Fibroblast of mammary gland (primary cell): ENCODE measurements around the gene EVC2.

Source experiments
- DNase-seq: peaks from one replicate; pipeline ENCODE4 v3.0.0-alpha.2; 2010; ENCODE audit warnings: low read depth
- H3K4me3 ChIP-seq: 2 replicates; pipeline ENCODE4 v1.5.1; 2011; ENCODE audit warnings: low read depth, mild to moderate bottlenecking, low read length, moderate library complexity; ENCODE audit not compliant: control insufficient read depth
- TF ChIP-seq, protein P1 (sequence below): conservative IDR thresholded peaks from 2 replicates; pipeline ENCODE4 v1.5.1; 2011; ENCODE audit warnings: low read depth, low read length, inconsistent platforms; ENCODE audit not compliant: control insufficient read depth, insufficient read depth

Gene EVC2

DNA sequence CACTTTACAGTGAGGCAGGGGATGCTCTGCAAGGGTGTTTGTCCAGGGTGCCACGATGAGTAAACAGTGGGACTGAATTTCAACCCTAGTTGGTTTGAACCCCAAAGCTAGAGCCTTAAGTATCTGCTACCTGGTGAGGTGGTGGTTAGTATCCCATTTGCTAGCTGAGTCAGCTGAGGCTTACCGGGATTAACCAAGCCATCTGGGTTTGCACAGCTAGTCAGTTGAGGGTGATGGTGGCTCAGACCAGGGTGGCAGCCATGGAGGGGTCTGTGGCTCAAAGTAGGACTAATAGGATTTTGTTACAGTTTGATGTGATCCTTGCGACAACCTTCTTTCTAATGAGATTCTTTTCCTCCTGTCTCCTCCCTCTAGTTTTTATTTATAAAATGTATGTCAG lies 4.6 kb upstream of the EVC2 start:
- DNase-seq: no peak
- TF ChIP-seq, protein P1, sequence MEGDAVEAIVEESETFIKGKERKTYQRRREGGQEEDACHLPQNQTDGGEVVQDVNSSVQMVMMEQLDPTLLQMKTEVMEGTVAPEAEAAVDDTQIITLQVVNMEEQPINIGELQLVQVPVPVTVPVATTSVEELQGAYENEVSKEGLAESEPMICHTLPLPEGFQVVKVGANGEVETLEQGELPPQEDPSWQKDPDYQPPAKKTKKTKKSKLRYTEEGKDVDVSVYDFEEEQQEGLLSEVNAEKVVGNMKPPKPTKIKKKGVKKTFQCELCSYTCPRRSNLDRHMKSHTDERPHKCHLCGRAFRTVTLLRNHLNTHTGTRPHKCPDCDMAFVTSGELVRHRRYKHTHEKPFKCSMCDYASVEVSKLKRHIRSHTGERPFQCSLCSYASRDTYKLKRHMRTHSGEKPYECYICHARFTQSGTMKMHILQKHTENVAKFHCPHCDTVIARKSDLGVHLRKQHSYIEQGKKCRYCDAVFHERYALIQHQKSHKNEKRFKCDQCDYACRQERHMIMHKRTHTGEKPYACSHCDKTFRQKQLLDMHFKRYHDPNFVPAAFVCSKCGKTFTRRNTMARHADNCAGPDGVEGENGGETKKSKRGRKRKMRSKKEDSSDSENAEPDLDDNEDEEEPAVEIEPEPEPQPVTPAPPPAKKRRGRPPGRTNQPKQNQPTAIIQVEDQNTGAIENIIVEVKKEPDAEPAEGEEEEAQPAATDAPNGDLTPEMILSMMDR: no peak
- peak overlapping the region; percentile 81 for H3K4me3 ChIP-seq

DNA sequence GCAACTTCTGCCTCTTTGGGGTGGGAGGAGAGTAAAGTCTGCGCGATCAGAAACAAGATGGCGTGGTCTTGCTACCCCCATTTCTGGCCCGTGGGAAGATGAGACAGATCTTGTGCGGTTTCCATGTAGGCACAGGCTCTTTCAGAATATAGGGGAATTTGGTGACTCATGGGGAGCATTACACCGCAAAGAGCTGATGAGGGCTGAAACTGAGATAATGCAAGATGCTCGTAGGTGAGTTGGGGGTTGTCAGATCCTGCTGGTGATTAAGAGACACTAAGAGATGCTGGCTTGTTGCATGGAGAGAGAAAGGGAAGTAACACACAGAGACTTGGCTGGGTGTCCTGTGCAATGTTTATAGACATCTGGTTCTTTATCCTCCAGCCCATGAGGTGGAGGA lies 4.2 kb upstream of the EVC2 start:
- peak; percentile 92 for DNase-seq
- TF ChIP-seq, protein P1: no peak
- peak overlapping the region; percentile 81 for H3K4me3 ChIP-seq

DNA sequence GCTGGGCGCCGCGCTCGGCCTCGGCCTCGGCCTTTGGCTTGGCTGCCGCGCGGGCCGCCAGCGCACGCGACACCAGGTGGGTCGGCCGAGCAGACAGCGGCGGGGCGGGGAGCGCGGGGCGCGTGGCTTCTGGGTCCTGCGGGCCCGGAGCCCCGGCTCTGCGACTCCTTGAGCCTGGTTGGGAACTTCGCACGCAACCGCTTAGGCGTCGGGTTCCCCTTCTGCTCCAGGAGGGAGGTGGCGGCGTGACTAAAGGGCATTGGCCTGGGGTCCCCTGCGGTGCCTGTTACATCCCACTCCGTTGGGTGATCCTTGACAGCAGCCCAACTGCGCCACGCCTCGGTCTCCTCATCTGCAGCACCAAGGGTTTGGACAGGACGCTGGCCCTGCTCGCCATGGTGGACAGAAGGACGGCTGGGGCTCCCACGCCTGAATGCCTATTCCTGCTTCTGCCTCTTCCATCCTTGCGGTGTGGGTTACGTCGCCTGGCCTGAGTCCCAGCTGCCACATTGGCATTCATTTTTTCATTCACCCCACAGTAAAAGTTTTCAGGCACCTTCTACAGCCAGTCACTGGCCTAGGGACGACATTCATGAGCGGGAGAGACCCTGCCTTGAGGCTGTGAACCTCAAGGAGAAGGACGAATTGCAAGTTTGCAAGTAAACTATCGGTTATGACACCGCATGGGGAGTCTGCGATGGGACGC lies 3.3 kb upstream of the EVC2 start:
- TF ChIP-seq, protein P1: no peak
- peak; percentile 56 for DNase-seq
- H3K4me3 ChIP-seq: peak overlapping the region; percentile 81

DNA sequence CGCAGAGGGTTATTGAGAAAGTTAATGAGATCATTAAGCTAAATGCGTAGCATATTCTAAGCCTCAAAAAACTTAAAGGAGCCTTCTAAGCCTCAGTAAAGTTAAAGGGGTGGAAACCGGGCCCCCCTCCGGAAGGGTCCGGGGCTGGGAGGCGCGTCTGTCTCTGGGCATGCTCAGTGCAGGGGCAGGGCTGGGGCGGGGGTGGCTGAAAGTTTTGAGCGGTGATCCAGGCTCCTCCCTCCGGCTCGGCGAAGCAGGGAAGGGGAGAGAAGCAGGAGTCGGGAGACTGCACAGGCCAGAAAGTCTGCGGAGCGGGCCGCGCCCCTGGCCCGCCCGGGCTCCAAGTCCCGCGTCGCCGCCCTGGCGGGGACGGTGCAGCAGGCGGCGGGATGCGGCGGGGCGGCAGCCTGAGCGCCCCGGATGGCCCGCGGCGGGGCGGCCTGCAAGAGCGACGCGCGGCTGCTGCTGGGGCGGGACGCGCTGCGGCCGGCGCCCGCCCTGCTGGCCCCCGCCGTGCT lies 2.7 kb upstream of the EVC2 start, which contains the start of gene EVC:
TSS of gene EVC (plus strand) at position 241 of the 518 bp plus-strand sequence. CDS start at position 421, 180 bp downstream.
- peak; percentile 77 for DNase-seq
- TF ChIP-seq, protein P1: no peak
- peak within 1 kb of the TSS; percentile 81 for H3K4me3 ChIP-seq

DNA sequence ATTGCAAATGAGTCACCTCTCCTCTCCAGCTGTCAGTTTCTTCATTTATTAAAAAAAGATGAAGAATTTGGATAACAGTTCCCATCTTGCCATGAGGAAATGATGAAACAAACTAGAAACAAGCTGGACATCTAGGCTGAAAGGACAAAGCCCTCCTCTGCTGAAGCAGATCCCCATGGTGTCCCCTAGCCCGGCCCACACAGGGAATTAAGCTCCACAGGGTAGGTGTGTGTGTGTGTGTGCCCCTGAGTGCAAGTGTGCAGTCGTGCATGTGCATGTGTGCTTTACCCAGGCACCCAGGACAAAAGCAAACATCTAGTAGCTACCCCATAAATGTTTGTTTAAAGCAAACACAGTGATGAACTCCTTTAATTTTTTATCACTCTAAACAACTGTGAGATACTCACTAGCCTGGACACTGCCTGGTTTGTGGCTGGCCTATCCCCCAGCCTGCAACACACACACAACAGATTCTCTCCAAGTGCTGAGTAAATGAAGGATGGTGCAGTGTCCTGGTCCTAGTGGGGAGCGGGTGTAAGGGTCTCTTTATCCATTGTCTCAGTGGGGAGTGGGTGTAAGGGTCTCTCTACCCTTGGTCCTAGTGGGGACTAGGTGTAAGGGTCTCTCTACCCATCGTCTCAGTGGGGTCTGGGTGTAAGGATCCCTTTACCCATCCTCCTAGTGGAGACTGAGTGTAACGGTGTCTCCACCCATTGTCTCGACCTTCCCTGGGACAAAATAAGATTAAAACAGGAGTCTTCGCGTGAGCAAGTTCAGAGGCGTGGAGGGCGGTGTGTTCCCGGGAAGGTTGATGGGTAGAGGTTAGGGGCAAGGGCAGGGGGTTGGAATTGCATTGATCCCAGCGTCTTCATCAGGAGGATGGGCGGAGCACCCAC lies 2.0 kb upstream of the EVC2 start:
- DNase-seq: no peak
- TF ChIP-seq, protein P1: peak; percentile 48
- H3K4me3 ChIP-seq: peak overlapping the region; percentile 48

DNA sequence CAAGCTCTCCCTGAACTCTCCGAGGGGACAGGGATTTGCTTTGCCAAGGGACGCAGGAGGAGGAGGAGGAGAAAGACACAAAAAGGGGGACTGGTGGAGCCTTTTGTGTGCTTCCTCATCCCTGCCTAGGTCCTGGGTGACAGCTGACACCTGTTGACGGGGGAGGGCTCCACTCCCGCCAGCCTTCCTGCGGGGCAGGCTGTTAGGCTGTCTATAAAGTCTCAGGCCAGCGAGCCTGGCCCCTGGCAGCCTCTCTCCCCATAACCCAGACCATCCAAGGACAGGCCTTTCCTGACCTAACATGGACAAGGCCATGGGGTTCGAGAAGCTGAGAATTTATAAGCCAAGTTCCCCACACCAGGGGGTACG lies 832 bp upstream of the EVC2 start:
- DNase-seq: no peak
- TF ChIP-seq, protein P1: no peak
- H3K4me3 ChIP-seq: no peak overlapping the region
